ENCODE data around the gene DPM3.

DPM3 gene

GRCh38 chr1:155094622-155094948 is 45.7 kb downstream of the DPM3 start:
- no peak for DNase-seq (ENCODE audit: low read depth in 2 of 2)

DNA sequence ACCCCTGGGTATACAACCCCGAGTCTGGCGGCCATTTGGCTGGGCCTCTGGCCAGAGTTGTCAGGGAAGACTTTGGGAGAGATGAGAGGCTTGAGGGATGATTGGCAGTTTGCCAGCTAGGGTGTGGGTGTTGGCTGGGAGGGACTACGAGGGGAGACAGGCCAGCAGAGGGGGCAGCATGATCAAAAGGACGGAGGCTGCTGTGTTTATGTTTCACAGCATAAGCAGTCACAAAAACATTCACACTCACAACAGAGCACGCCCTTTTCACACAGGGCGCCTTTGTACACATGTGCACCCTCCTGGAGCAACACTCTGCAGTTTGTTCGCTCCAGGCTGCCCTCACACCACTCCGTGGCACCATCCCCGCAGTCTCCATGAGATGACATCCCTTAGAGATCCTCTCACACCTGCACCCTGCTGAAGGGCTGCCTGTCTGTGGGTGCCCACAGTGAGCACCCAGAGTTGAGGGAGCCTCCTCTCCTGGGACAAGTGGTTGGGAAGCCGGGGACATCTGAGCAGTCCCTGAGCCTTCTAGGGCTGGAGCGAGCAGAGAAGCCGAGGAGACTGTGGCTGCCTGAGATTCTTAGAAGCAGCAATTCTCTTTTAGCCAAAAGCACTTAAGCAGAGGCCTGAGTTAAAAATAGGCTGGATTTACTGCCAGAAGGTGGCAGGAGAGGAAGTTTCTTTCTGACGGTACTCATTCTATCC is 46.3 kb downstream of the DPM3 start:
- DNase-seq (ENCODE audit: low read depth in 2 of 2): no peak

DNA sequence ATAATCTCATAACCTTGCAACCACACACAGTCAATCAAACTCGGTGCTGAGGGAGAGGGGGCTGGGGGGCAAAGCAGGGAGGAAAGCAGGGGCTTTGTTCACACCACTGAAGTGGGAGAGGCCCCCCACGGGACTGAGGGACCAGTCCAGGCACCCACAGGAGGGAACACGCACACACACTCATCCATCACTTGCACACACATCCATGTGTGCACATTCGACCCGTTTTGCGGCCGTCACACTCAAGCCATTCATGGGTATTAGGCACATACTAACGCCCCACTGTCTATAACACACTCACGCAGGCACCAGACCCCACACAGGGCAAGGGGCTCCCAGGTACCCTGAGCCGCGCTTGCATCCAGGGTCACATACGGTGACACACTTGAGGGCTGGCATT is 47.7 kb downstream of the DPM3 start:
- no peak for DNase-seq (ENCODE audit: low read depth in 2 of 2)

DNA sequence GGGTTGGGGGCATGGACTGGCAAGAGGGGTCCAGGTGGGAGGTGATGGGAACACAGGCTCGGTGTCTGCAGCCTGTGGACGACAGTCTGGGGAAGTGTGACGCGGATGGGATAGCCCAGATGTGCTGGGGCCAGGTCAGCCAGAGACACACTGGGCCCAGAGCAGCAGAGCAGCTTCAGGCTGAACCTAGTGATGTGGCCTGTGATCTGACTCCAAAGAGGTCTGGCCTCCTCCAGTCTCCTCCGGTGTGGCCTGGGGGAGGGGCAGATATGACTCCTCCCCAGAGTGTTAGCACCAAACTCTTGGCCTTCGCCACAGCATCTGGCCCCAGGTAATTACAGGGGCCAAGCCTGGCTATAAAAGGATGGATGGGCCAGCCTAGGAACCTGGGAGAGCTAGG is 48.2 kb downstream of the DPM3 start:
- DNase-seq (ENCODE audit: low read depth in 2 of 2): no peak

DNA sequence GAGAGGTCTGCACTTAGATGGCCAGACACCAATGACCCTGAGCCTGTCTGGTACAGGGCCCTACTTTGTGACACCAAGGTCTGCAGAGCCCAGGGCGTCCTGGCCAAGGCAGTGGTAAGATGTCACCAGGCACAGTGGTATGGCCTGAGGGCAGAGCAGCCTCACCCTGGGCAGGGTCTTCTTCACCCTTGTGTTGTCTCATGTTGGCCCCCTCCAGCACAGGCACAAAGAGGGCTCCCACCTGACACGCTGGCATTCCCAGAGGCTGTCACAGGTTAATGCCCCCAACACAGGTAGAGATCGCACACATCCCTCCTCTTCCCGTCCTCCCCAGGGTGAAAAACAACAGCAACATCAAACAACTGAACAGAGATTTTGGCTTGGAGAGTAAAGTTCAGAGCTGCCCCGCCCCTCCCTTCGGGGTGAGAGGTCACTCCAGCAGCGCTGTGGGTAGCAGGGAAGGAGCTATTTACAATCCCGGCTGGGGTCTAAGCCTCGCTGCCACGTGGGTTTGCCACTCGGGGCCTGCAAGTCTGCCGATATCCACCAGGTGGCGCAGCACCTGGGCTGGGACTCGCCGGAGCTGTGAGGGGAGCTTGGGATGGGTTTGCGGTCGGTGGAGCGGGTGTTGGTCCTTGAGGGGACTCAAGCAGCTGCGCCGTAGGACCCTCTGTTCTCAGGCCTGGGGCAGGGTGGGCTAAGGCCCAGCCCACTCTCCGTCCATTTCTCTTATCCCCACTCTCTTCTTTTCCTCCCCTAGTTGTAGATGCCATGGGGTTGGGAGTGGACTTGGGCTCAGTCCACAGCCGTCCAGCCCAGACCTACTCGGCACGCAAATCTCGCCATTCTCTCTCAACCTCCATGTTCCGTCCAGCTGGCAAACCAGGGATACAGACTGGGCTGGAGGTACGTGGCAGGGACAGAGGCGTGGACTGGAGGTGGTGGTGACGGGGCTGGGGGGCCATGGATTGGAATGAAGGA is 49.0 kb downstream of the DPM3 start:
- peak; percentile 62 to 65 for DNase-seq (ENCODE audit: low read depth in 2 of 2)
